ENCODE data around the gene FOXL3.
"Not testable (repeated sequence)": the region's sequence is repeated elsewhere in the genome, so short reads cannot be mapped to it uniquely, and the experiment has no call there.

FOXL3 gene

DNA sequence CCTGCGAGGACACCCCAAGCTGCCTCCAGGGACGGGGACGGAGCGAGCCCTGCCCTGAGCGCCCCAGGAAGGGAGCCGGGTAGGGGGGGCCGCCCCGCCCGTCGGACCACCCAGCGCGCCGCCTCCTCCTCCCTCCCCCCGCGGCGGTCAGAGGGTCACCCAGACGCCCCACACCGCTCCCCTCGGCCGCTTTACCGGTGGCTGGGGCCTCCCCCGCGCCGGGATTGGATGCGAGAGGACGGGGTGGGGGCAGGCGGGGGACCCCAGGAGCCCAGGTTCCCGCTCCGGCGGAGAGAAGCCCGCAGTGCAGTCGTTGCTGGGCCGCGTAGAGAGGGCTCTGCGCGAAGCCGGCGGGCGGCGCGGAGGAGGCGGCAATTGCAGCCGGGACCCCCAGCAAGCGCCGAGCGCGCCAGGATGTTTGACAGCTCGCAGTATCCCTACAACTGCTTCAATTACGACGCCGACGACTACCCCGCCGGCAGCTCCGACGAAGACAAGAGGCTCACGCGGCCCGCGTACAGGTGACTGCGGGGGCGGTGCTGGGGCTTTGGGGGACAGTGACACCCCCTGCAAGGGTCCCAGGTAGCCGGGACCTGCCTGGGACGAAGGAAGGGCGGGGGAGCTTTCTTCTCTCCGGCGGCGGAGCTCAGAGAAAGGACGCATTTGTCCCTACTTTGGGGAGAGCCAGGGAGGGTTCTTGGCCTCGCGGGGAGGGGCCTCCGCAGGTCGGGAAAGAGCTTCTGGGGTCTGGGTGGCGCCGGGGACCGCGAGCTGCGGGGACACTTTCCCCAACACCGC, at the start of gene FOXL3:
FOXL3 (plus strand) TSS at position 415 of the 798 bp plus-strand sequence; CDS start at position 415, 0 bp downstream.
- H3K27ac ChIP-seq (ENCODE audit: low read length): no peak within 1 kb of the TSS
- peaks cover 0 to 16% of the 10 kb centered on the region in 2 donors for H3K4me1 ChIP-seq (ENCODE audit: control insufficient read depth in 1 of 2, insufficient read depth in 2 of 2, low read length in 2 of 2)
- H3K4me3 ChIP-seq (ENCODE audit: low read depth in 1 of 2, low read length in 2 of 2): no peak within 1 kb of the TSS
- H3K36me3 ChIP-seq (ENCODE audit: control insufficient read depth in 1 of 2, insufficient read depth in 2 of 2, low read length in 2 of 2): no peaks in the 10 kb centered on the region
- H3K9me3 ChIP-seq (ENCODE audit: control insufficient read depth in 1 of 2, low read length in 2 of 2): no peaks in the 10 kb centered on the region
- H3K27me3 ChIP-seq (ENCODE audit: low read depth, low read length): peaks cover 20% of the 10 kb centered on the region

DNA sequence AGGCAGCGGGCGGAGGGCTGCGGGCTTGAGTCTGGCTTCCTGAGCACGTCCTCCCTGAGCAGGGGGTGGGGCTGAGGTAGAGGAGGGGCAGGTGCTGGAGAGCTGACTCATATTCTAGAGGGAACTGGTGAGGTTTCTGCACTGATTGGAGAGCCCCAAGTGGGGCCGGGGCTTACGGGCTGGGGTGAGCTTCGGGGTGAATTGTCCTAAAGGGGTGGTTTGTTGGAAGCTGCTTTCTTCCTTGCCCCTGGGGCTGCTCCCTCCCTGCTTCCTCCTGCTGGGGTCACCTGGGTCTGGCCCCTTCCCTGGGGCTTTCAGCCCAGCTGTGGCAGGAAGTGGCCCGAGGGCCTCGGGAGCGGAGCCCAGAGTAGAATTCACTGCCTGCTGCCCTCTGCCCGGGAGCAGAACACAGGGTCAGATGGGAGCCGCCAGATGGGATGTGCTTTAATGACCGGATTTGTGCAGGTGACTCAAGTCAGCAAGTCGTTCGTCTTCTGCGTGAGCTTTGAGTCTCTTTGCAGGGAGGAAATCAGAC, 49.0 kb upstream of the FOXL3 start:
- peaks cover 0 to 7% of the 10 kb centered on the region in 2 donors for H3K36me3 ChIP-seq (ENCODE audit: control insufficient read depth in 1 of 2, insufficient read depth in 2 of 2, low read length in 2 of 2)
- no peak overlapping the region for H3K27ac ChIP-seq (ENCODE audit: low read length)
- peaks cover 2 to 6% of the 10 kb centered on the region in 2 donors for H3K4me1 ChIP-seq (ENCODE audit: control insufficient read depth in 1 of 2, insufficient read depth in 2 of 2, low read length in 2 of 2)
- no peaks in the 10 kb centered on the region for H3K9me3 ChIP-seq (ENCODE audit: control insufficient read depth in 1 of 2, low read length in 2 of 2)
- H3K27me3 ChIP-seq (ENCODE audit: low read depth, low read length): no peaks in the 10 kb centered on the region
- H3K4me3 ChIP-seq (ENCODE audit: low read depth in 1 of 2, low read length in 2 of 2): no peak overlapping the region

DNA sequence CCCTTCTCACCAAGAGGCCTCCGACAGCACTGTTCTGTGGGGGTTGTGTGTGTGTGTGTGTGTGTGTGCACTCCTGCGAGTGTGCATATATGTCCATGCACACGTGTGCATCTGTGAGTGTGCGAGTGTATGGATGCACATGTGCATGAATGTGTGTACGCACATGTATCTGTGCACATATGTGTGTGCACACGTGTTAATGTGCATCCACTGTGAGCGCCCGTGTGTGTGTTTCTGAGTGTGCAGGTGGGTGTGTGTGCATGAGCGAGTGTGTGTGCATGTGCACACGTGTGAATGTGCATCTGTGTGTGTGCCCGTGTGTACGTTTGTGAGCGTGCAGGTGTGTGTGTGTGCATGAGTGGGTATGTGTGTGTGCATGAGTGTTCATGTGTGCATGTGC, 48.5 kb upstream of the FOXL3 start:
- Histone ChIP-seq H3K27ac (ENCODE audit: low read length) (no peak overlapping the region), H3K9me3 (ENCODE audit: control insufficient read depth in 1 of 2, low read length in 2 of 2) (no peaks in the 10 kb centered on the region), H3K36me3 (ENCODE audit: control insufficient read depth in 1 of 2, insufficient read depth in 2 of 2, low read length in 2 of 2) (peaks cover 3 to 7% of the 10 kb centered on the region in 2 donors), H3K4me1 (ENCODE audit: control insufficient read depth in 1 of 2, insufficient read depth in 2 of 2, low read length in 2 of 2) (peaks cover 0 to under 1% of the 10 kb centered on the region in 2 donors), H3K4me3 (ENCODE audit: low read depth in 1 of 2, low read length in 2 of 2) (no peak overlapping the region), H3K27me3 (ENCODE audit: low read depth, low read length) (no peaks in the 10 kb centered on the region)

DNA sequence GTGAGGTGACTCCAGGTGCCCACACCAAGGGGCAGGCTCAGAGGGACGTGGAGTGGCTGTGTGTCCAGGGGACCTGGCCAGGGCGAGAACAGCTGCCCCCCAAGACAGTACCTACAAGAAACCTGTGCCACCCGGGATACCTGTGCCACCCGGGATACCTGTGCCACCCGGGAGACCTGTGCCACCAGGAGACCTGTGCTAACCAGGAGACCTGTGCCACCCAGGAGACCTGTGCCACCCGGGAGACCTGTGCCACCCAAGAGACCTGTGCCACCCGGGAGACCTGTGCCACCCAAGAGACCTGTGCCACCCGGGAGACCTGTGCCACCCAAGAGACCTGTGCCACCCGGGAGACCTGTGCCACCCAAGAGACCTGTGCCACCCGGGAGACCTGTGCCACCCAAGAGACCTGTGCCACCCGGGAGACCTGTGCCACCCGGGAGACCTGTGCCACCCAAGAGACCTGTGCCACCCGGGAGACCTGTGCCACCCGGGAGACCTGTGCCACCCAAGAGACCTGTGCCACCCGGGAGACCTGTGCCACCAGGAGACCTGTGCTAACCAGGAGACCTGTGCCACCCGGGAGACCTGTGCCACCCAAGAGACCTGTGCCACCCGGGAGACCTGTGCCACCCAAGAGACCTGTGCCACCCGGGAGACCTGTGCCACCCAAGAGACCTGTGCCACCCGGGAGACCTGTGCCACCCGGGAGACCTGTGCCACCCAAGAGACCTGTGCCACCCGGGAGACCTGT, 47.0 kb upstream of the FOXL3 start:
- H3K9me3 ChIP-seq (ENCODE audit: control insufficient read depth in 1 of 2, low read length in 2 of 2): not testable (repeated sequence)

DNA sequence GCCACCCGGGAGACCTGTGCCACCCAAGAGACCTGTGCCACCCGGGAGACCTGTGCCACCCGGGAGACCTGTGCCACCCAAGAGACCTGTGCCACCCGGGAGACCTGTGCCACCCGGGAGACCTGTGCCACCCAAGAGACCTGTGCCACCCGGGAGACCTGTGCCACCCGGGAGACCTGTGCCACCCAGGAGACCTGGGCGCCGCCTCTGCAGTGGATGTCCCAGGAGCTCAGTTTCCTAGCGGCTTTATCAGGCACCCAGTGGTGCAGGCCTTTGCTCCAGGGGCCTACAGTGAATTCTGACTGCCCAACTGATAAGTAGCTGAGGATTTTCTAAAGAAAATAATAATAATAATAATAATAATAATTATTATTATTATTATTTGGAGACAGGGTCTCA, 46.4 kb upstream of the FOXL3 start:
- H3K27me3 ChIP-seq (ENCODE audit: low read depth, low read length); H3K4me1 ChIP-seq (ENCODE audit: control insufficient read depth in 1 of 2, insufficient read depth in 2 of 2, low read length in 2 of 2); H3K9me3 ChIP-seq (ENCODE audit: control insufficient read depth in 1 of 2, low read length in 2 of 2); H3K27ac ChIP-seq (ENCODE audit: low read length); H3K4me3 ChIP-seq (ENCODE audit: low read depth in 1 of 2, low read length in 2 of 2): not testable (repeated sequence)
- H3K36me3 ChIP-seq (ENCODE audit: control insufficient read depth in 1 of 2, insufficient read depth in 2 of 2, low read length in 2 of 2): peaks cover 0 to 24% of the 10 kb centered on the region in 2 donors

More for the DNA sequence above, 47.0 kb upstream of the FOXL3 start:
- not testable (repeated sequence) for H3K27ac ChIP-seq (ENCODE audit: low read length); H3K4me1 ChIP-seq (ENCODE audit: control insufficient read depth in 1 of 2, insufficient read depth in 2 of 2, low read length in 2 of 2); H3K27me3 ChIP-seq (ENCODE audit: low read depth, low read length); H3K4me3 ChIP-seq (ENCODE audit: low read depth in 1 of 2, low read length in 2 of 2)
- H3K36me3 ChIP-seq (ENCODE audit: control insufficient read depth in 1 of 2, insufficient read depth in 2 of 2, low read length in 2 of 2): peaks cover 0 to 18% of the 10 kb centered on the region in 2 donors

DNA sequence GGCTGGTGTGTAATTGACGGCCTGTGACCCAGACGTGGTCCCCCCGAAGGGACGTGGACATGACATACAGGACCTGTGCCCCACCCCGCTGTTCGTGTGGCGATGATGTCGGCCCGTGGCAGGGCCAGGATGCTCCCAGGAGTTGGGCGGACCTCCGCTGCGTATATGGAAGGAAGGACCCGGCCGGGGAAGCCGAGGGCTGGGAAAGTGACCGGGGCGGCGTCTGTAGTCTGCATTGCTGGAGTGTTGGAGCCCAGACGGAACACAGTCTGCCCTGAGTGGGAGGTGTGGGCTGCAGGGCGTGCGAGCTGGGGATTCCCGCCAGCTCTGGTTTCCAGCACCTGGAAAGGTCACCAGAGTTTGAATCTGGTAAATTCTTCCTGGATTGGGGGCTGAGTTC, 45.0 kb upstream of the FOXL3 start:
- H3K27ac ChIP-seq (ENCODE audit: low read length): no peak overlapping the region

DNA sequence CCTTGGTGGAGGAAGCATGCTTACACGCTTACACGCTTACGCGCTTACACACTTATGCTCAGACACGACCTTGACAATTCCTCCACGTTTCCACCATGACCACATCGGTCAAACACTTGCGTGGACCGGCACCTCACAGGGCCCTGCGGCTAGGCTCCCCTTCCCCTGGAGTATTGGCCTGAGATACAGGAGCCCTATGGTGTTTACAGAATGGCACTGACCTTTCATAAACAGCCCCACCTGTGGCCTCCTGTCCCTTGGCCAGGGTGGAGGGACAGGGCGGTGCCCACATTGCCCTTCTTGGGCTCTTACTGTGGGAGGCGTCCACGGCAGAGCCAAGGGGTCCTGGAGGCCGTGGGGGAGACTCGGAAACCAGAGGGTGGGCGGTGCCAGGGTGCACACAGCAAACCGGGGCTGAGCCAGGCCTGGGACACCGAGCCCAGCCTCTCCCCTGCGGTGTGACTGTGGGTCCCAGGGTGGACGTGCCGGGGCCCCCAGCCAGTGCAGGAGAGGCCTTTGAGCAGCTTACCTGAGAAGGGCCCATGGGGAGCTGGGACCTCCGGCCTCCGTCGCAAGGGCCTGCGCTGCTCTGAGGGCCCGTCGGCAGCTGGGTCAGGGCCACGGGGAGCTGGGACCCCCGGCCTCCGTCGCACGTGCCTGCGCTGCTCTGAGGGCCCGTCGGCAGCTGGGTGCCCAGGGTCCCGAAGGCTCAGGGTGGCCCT, 44.2 kb upstream of the FOXL3 start:
- H3K4me1 ChIP-seq (ENCODE audit: control insufficient read depth in 1 of 2, insufficient read depth in 2 of 2, low read length in 2 of 2): no peaks in the 10 kb centered on the region
- H3K27ac ChIP-seq (ENCODE audit: low read length): no peak overlapping the region
- H3K4me3 ChIP-seq (ENCODE audit: low read depth in 1 of 2, low read length in 2 of 2): no peak overlapping the region
- H3K27me3 ChIP-seq (ENCODE audit: low read depth, low read length): no peaks in the 10 kb centered on the region
- H3K36me3 ChIP-seq (ENCODE audit: control insufficient read depth in 1 of 2, insufficient read depth in 2 of 2, low read length in 2 of 2): peaks cover 14 to 44% of the 10 kb centered on the region in 2 donors
- H3K9me3 ChIP-seq (ENCODE audit: control insufficient read depth in 1 of 2, low read length in 2 of 2): no peaks in the 10 kb centered on the region

More for the DNA sequence above, 45.0 kb upstream of the FOXL3 start:
- Histone ChIP-seq H3K27me3 (ENCODE audit: low read depth, low read length) (no peaks in the 10 kb centered on the region), H3K4me3 (ENCODE audit: low read depth in 1 of 2, low read length in 2 of 2) (no peak overlapping the region), H3K9me3 (ENCODE audit: control insufficient read depth in 1 of 2, low read length in 2 of 2) (no peaks in the 10 kb centered on the region), H3K36me3 (ENCODE audit: control insufficient read depth in 1 of 2, insufficient read depth in 2 of 2, low read length in 2 of 2) (peaks cover 10 to 37% of the 10 kb centered on the region in 2 donors), H3K4me1 (ENCODE audit: control insufficient read depth in 1 of 2, insufficient read depth in 2 of 2, low read length in 2 of 2) (no peaks in the 10 kb centered on the region)

DNA sequence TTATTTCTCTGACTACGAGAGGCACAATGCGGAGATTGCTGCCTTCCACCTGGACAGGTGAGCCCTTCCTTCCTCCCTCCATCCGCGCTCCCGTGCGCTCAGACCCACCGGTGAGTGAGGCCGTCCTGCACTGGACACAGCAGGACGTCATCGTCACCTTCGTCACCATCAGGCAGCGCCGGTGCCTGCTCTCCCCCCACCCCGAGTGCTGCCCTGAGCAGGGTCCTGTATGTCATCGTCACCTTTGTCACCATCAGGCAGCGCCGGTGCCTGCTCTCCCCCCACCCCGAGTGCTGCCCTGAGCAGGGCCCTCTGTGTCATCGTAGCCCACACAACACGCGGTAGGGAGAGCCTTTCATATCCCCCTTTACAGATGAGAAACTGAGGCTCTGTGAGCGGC, 43.5 kb upstream of the FOXL3 start:
- H3K36me3 ChIP-seq (ENCODE audit: control insufficient read depth in 1 of 2, insufficient read depth in 2 of 2, low read length in 2 of 2): peaks cover 14 to 51% of the 10 kb centered on the region in 2 donors
- no peaks in the 10 kb centered on the region for H3K4me1 ChIP-seq (ENCODE audit: control insufficient read depth in 1 of 2, insufficient read depth in 2 of 2, low read length in 2 of 2)

DNA sequence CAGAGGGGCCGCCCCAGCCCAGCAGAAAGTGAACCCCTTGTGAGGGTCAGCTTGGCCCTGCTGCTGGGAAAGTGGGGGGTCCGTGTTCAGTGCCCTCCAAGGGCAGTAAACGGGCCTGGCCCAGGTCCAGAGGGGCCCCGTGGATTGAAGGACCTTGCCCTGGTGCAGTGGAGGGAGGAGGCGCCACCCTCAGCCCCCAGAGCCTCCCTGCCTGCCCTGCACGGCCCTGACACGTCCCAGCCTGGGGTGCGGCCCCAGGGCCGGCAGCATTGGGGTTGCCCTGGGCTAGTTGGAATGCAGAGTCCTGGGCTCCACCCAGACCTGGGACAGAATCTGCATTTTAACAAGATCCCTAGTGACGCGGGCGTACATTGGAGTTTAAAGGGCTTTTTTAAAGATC, 42.8 kb upstream of the FOXL3 start:
- Histone ChIP-seq H3K27ac (ENCODE audit: low read length) (no peak overlapping the region), H3K4me3 (ENCODE audit: low read depth in 1 of 2, low read length in 2 of 2) (no peak overlapping the region), H3K4me1 (ENCODE audit: control insufficient read depth in 1 of 2, insufficient read depth in 2 of 2, low read length in 2 of 2) (no peaks in the 10 kb centered on the region), H3K27me3 (ENCODE audit: low read depth, low read length) (no peaks in the 10 kb centered on the region), H3K36me3 (ENCODE audit: control insufficient read depth in 1 of 2, insufficient read depth in 2 of 2, low read length in 2 of 2) (peaks cover 14 to 58% of the 10 kb centered on the region in 2 donors), H3K9me3 (ENCODE audit: control insufficient read depth in 1 of 2, low read length in 2 of 2) (no peaks in the 10 kb centered on the region)

More for the DNA sequence above, 43.5 kb upstream of the FOXL3 start:
- Histone ChIP-seq H3K9me3 (ENCODE audit: control insufficient read depth in 1 of 2, low read length in 2 of 2) (no peaks in the 10 kb centered on the region), H3K4me3 (ENCODE audit: low read depth in 1 of 2, low read length in 2 of 2) (no peak overlapping the region), H3K27ac (ENCODE audit: low read length) (no peak overlapping the region), H3K27me3 (ENCODE audit: low read depth, low read length) (no peaks in the 10 kb centered on the region)

DNA sequence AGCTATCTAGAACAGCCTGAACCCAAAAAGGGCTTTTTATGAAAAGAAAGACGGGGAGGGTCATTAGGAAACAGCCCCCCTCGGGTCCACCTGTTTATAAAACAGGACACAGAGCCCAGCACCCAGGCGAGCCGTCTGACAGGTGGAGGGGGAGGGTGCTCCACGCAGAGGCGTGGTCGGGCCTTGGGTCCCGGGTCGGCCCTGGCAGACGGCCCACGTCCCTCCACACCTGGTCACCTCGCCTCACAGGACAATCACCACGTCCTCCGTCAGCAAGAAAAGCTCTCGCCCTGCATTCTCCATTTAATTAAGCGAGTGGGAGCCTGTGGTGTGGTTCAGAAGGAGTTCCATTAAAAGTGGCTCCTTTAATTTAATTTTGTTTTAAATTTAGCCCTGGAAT, 42.3 kb upstream of the FOXL3 start:
- H3K36me3 ChIP-seq (ENCODE audit: control insufficient read depth in 1 of 2, insufficient read depth in 2 of 2, low read length in 2 of 2): peaks cover 15 to 63% of the 10 kb centered on the region in 2 donors

More for the DNA sequence above, 42.3 kb upstream of the FOXL3 start:
- Histone ChIP-seq H3K27me3 (ENCODE audit: low read depth, low read length) (no peaks in the 10 kb centered on the region), H3K27ac (ENCODE audit: low read length) (no peak overlapping the region), H3K9me3 (ENCODE audit: control insufficient read depth in 1 of 2, low read length in 2 of 2) (no peaks in the 10 kb centered on the region), H3K4me1 (ENCODE audit: control insufficient read depth in 1 of 2, insufficient read depth in 2 of 2, low read length in 2 of 2) (no peaks in the 10 kb centered on the region), H3K4me3 (ENCODE audit: low read depth in 1 of 2, low read length in 2 of 2) (no peak overlapping the region)
